Measurements from ENCODE around the gene ABCA2.

ABCA2 gene

GRCh38 chr9:137015976-137016375 lies 12.1 kb downstream of the ABCA2 start:
- no peak for DNase-seq (ENCODE audit: low spot score)

GRCh38 chr9:137015540-137015930 lies 12.5 kb downstream of the ABCA2 start:
- no peak for DNase-seq (ENCODE audit: low spot score)

GRCh38 chr9:137014776-137015539 lies 13.1 kb downstream of the ABCA2 start:
- no peak for DNase-seq (ENCODE audit: low spot score)

GRCh38 chr9:137014166-137014565 lies 13.9 kb downstream of the ABCA2 start:
- DNase-seq (ENCODE audit: low spot score), result no peak

GRCh38 chr9:137013571-137013940 lies 14.5 kb downstream of the ABCA2 start:
- DNase-seq (ENCODE audit: low spot score), result no peak

GRCh38 chr9:137012694-137013570 lies 15.1 kb downstream of the ABCA2 start:
- no peak for DNase-seq (ENCODE audit: low spot score)

GRCh38 chr9:137011907-137012675 lies 15.9 kb downstream of the ABCA2 start:
- DNase-seq (ENCODE audit: low spot score), result no peak

- DNase-seq (ENCODE audit: low spot score), result no peak
Measured at GRCh38 chr9:137011156-137011555, 16.9 kb downstream of the ABCA2 start.

- DNase-seq (ENCODE audit: low spot score), result no peak
Measured at GRCh38 chr9:137009938-137010732, 17.9 kb downstream of the ABCA2 start.

- DNase-seq (ENCODE audit: low spot score), result no peak
Measured at GRCh38 chr9:137009217-137009616, 18.8 kb downstream of the ABCA2 start.

GRCh38 chr9:137008312-137008711 lies 19.7 kb downstream of the ABCA2 start:
- DNase-seq (ENCODE audit: low spot score), result no peak

- DNase-seq (ENCODE audit: low spot score), result no peak
Measured at GRCh38 chr9:137007816-137008270, 20.2 kb downstream of the ABCA2 start.

- DNase-seq (ENCODE audit: low spot score), result no peak
Measured at GRCh38 chr9:137007108-137007815, 20.8 kb downstream of the ABCA2 start.

- no peak for DNase-seq (ENCODE audit: low spot score)
Measured at GRCh38 chr9:137006116-137007003, 21.7 kb downstream of the ABCA2 start.

GRCh38 chr9:137004285-137004684 lies 23.8 kb downstream of the ABCA2 start:
- DNase-seq (ENCODE audit: low spot score), result peak; percentile 15

GRCh38 chr9:137002646-137003041 lies 25.4 kb downstream of the ABCA2 start:
- DNase-seq (ENCODE audit: low spot score), result no peak

- DNase-seq (ENCODE audit: low spot score), result no peak
Measured at GRCh38 chr9:137001857-137002645, 26.0 kb downstream of the ABCA2 start.

GRCh38 chr9:137000177-137000930 lies 27.7 kb downstream of the ABCA2 start:
- peak; percentile 63 for DNase-seq (ENCODE audit: low spot score)
